ENCODE measurements around the gene NR0B2. TPM values are rescaled to one million over a fixed set of nuclear protein-coding genes. Genes with fewer than 3 reads are reported as not detected.

The NR0B2 gene
- total RNA-seq, 1 experiment from 2014 or later = 0.34 TPM

- H3K4me3 ChIP-seq (ENCODE audit: low read depth, low read length) = no peak overlapping the region
- Mint-ChIP-seq H3K4me1 (ENCODE audit: low read depth, unreplicated experiment) (no peaks in the 10 kb centered on the region), H3K36me3 (ENCODE audit: insufficient read depth, unreplicated experiment) (peaks cover 48% of the 10 kb centered on the region), H3K27me3 (ENCODE audit: insufficient read depth, unreplicated experiment) (no peaks in the 10 kb centered on the region), H3K27ac (ENCODE audit: unreplicated experiment) (no peak overlapping the region), H3K4me3 (ENCODE audit: unreplicated experiment) (no peak overlapping the region), H3K9me3 (ENCODE audit: unreplicated experiment) (no peaks in the 10 kb centered on the region)
- intact Hi-C loops (cut with micrococcal nuclease; ENCODE audit: unreplicated experiment) = no loop called here
- no peaks in the 10 kb centered on the region for H3K9me3 ChIP-seq
- no TSS peak for BruUV-seq (replicated peaks)
- no peaks in the 10 kb centered on the region for H3K4me1 ChIP-seq
- TF ChIP-seq CTCF (IDR thresholded peaks at IDR 0.05; ENCODE audit: insufficient read depth in 1 of 2, low read depth in 1 of 2, low read length in 1 of 2, severe bottlenecking in 1 of 2, unreplicated experiment in 1 of 2) = no peak
- no peak for DNase-seq
- POLR2A ChIA-PET = no interaction called here
- no peaks in the 10 kb centered on the region for H3K27me3 ChIP-seq (replicated peaks; ENCODE audit: control insufficient read depth, insufficient read depth, low read length)
- CTCF ChIA-PET = no interaction called here
- H3K36me3 ChIP-seq (ENCODE audit: control insufficient read depth, insufficient read depth, low read length) = peaks cover 1% of the 10 kb centered on the region; the same call in 1 of the 2 replicates
These were observed 37.4 kb upstream of the NR0B2 start for GRCh38 chr1:26951216-26951615.

GRCh38 chr1:26950602-26951001 is 36.8 kb upstream of the NR0B2 start:
- POLR2A ChIA-PET = interaction anchor here (0.5 kb wide), 1 partner anchor 122 kb away, joined by 3 read pairs; no protein-coding TSS in a partner anchor
- Mint-ChIP-seq H3K27ac (ENCODE audit: unreplicated experiment) (no peak overlapping the region), H3K36me3 (ENCODE audit: insufficient read depth, unreplicated experiment) (peaks cover 55% of the 10 kb centered on the region), H3K4me3 (ENCODE audit: unreplicated experiment) (no peak overlapping the region), H3K9me3 (ENCODE audit: unreplicated experiment) (no peaks in the 10 kb centered on the region), H3K4me1 (ENCODE audit: low read depth, unreplicated experiment) (peaks cover under 1% of the 10 kb centered on the region), H3K27me3 (ENCODE audit: insufficient read depth, unreplicated experiment) (no peaks in the 10 kb centered on the region)
- no peak overlapping the region for H3K4me3 ChIP-seq (ENCODE audit: low read depth, low read length)
- peaks cover 1% of the 10 kb centered on the region; the same call in 1 of the 2 replicates for H3K36me3 ChIP-seq (ENCODE audit: control insufficient read depth, insufficient read depth, low read length)
- no TSS peak for BruUV-seq (replicated peaks)
- no peaks in the 10 kb centered on the region for H3K9me3 ChIP-seq
- no peak for DNase-seq
- CTCF ChIA-PET = no interaction called here
- H3K27me3 ChIP-seq (replicated peaks; ENCODE audit: control insufficient read depth, insufficient read depth, low read length) = no peaks in the 10 kb centered on the region
- intact Hi-C loops (cut with micrococcal nuclease; ENCODE audit: unreplicated experiment) = no loop called here
- TF ChIP-seq CTCF (IDR thresholded peaks at IDR 0.05; ENCODE audit: insufficient read depth in 1 of 2, low read depth in 1 of 2, low read length in 1 of 2, severe bottlenecking in 1 of 2, unreplicated experiment in 1 of 2) = no peak
- H3K4me1 ChIP-seq = no peaks in the 10 kb centered on the region

GRCh38 chr1:26949926-26950319 is 36.1 kb upstream of the NR0B2 start:
- Mint-ChIP-seq H3K4me1 (ENCODE audit: low read depth, unreplicated experiment) (peaks cover 7% of the 10 kb centered on the region), H3K9me3 (ENCODE audit: unreplicated experiment) (no peaks in the 10 kb centered on the region), H3K36me3 (ENCODE audit: insufficient read depth, unreplicated experiment) (peaks cover 56% of the 10 kb centered on the region), H3K4me3 (ENCODE audit: unreplicated experiment) (no peak overlapping the region), H3K27ac (ENCODE audit: unreplicated experiment) (no peak overlapping the region), H3K27me3 (ENCODE audit: insufficient read depth, unreplicated experiment) (no peaks in the 10 kb centered on the region)
- Histone ChIP-seq H3K4me1 (0 out of 2 replicates have a peak, but pooled peaks cover 3% of the 10 kb centered on the region), H3K9me3 (no peaks in the 10 kb centered on the region), H3K36me3 (ENCODE audit: control insufficient read depth, insufficient read depth, low read length) (peaks cover 1% of the 10 kb centered on the region; the same call in 1 of the 2 replicates), H3K4me3 (ENCODE audit: low read depth, low read length) (no peak overlapping the region), H3K27me3 (replicated peaks; ENCODE audit: control insufficient read depth, insufficient read depth, low read length) (no peaks in the 10 kb centered on the region)
- CTCF ChIA-PET = no interaction called here
- no peak for TF ChIP-seq CTCF (IDR thresholded peaks at IDR 0.05; ENCODE audit: insufficient read depth in 1 of 2, low read depth in 1 of 2, low read length in 1 of 2, severe bottlenecking in 1 of 2, unreplicated experiment in 1 of 2)
- POLR2A ChIA-PET = interaction anchor here (0.5 kb wide), 1 partner anchor 123 kb away, joined by 3 read pairs; no protein-coding TSS in a partner anchor
- no peak for DNase-seq
- intact Hi-C loops (cut with micrococcal nuclease; ENCODE audit: unreplicated experiment) = no loop called here
- no TSS peak for BruUV-seq (replicated peaks)

Data from Caco-2 (cell line).